ENCODE measurements around the gene ARFGEF2.

Gene ARFGEF2

GRCh38 chr20:48965189-48965910 lies 43.8 kb downstream of the ARFGEF2 start:
- Histone ChIP-seq H3K27ac (ENCODE audit: low read length) (no peak overlapping the region), H3K9ac (ENCODE audit: low read length) (no peak overlapping the region), H4K20me1 (ENCODE audit: insufficient read depth, low read length) (no peaks in the 10 kb centered on the region), H3K4me1 (ENCODE audit: low read length) (no peaks in the 10 kb centered on the region), H3K4me3 (ENCODE audit: low read length) (no peak overlapping the region), H3K36me3 (replicated peaks; ENCODE audit: low read depth, low read length) (peaks cover 38% of the 10 kb centered on the region), H3K9me3 (ENCODE audit: insufficient read depth, low read length) (no peaks in the 10 kb centered on the region), H2AFZ (ENCODE audit: low read depth, low read length) (no peak overlapping the region), H3K4me2 (ENCODE audit: low read length) (no peak overlapping the region), H3K27me3 (ENCODE audit: low read depth, low read length) (no peaks in the 10 kb centered on the region), H3K79me2 (ENCODE audit: low read length) (no peaks in the 10 kb centered on the region)
- TF ChIP-seq EZH2phosphoT487 (IDR thresholded peaks at IDR 0.05; ENCODE audit: low read depth) (no peak), CTCF (IDR thresholded peaks at IDR 0.05; ENCODE audit: low read depth, low read length) (no peak)

- no peaks in the 10 kb centered on the region for H3K9me3 ChIP-seq (ENCODE audit: insufficient read depth, low read length)
- H3K27me3 ChIP-seq (ENCODE audit: low read depth, low read length): no peaks in the 10 kb centered on the region
- no peak overlapping the region for H3K27ac ChIP-seq (ENCODE audit: low read length)
- H2AFZ ChIP-seq (ENCODE audit: low read depth, low read length): no peak overlapping the region
- no peaks in the 10 kb centered on the region for H4K20me1 ChIP-seq (ENCODE audit: insufficient read depth, low read length)
- H3K4me3 ChIP-seq (ENCODE audit: low read length): no peak overlapping the region
- TF ChIP-seq CTCF (IDR thresholded peaks at IDR 0.05; ENCODE audit: low read depth, low read length): no peak; the same call in 1 of the 2 replicates
- H3K36me3 ChIP-seq (replicated peaks; ENCODE audit: low read depth, low read length): peaks cover 52% of the 10 kb centered on the region
- H3K4me2 ChIP-seq (ENCODE audit: low read length): no peak overlapping the region
- no peaks in the 10 kb centered on the region for H3K4me1 ChIP-seq (ENCODE audit: low read length)
- no peaks in the 10 kb centered on the region for H3K79me2 ChIP-seq (ENCODE audit: low read length)
- H3K9ac ChIP-seq (ENCODE audit: low read length): no peak overlapping the region
Measured at GRCh38 chr20:48970681-48971365, 49.3 kb downstream of the ARFGEF2 start.

- Histone ChIP-seq H2AFZ (ENCODE audit: low read depth, low read length) (no peak overlapping the region), H3K4me2 (ENCODE audit: low read length) (no peak overlapping the region), H3K36me3 (replicated peaks; ENCODE audit: low read depth, low read length) (peaks cover 49% of the 10 kb centered on the region), H3K4me3 (ENCODE audit: low read length) (no peak overlapping the region), H3K4me1 (ENCODE audit: low read length) (no peaks in the 10 kb centered on the region), H3K27ac (ENCODE audit: low read length) (no peak overlapping the region), H4K20me1 (ENCODE audit: insufficient read depth, low read length) (no peaks in the 10 kb centered on the region), H3K79me2 (ENCODE audit: low read length) (no peaks in the 10 kb centered on the region), H3K9me3 (ENCODE audit: insufficient read depth, low read length) (no peaks in the 10 kb centered on the region), H3K27me3 (ENCODE audit: low read depth, low read length) (no peaks in the 10 kb centered on the region), H3K9ac (ENCODE audit: low read length) (no peak overlapping the region)
- TF ChIP-seq EZH2phosphoT487 (IDR thresholded peaks at IDR 0.05; ENCODE audit: low read depth) (no peak), CTCF (IDR thresholded peaks at IDR 0.05; ENCODE audit: low read depth, low read length) (no peak)
Measured at GRCh38 chr20:48971956-48972355, 50.4 kb downstream of the ARFGEF2 start.

- H2AFZ ChIP-seq (ENCODE audit: low read depth, low read length): no peak overlapping the region
- H3K27me3 ChIP-seq (ENCODE audit: low read depth, low read length): no peaks in the 10 kb centered on the region
- H3K9ac ChIP-seq (ENCODE audit: low read length): no peak overlapping the region
- peaks cover 48% of the 10 kb centered on the region for H3K36me3 ChIP-seq (replicated peaks; ENCODE audit: low read depth, low read length)
- no peaks in the 10 kb centered on the region for H4K20me1 ChIP-seq (ENCODE audit: insufficient read depth, low read length)
- H3K4me2 ChIP-seq (ENCODE audit: low read length): no peak overlapping the region
- no peak overlapping the region for H3K27ac ChIP-seq (ENCODE audit: low read length)
- no peak overlapping the region for H3K4me3 ChIP-seq (ENCODE audit: low read length)
- no peaks in the 10 kb centered on the region for H3K4me1 ChIP-seq (ENCODE audit: low read length)
- H3K79me2 ChIP-seq (ENCODE audit: low read length): no peaks in the 10 kb centered on the region
- H3K9me3 ChIP-seq (ENCODE audit: insufficient read depth, low read length): no peaks in the 10 kb centered on the region
- TF ChIP-seq EZH2phosphoT487 (IDR thresholded peaks at IDR 0.05; ENCODE audit: low read depth) (no peak), CTCF (IDR thresholded peaks at IDR 0.05; ENCODE audit: low read depth, low read length) (no peak)
Measured at GRCh38 chr20:48972816-48973215, 51.3 kb downstream of the ARFGEF2 start.
